ENCODE data around the gene NRIP3.

NRIP3 gene

GRCh38 chr11:9003573-9004182, at the start of gene NRIP3:
TSS of gene NRIP3 (minus strand) at chr11:9004001. CDS start at chr11:9003935, 66 bp downstream.
- peak; percentile 75 for DNase-seq

- DNase-seq: no peak
These were observed 48.5 kb upstream of the NRIP3 start for GRCh38 chr11:9052316-9052715.

- DNase-seq: no peak
These were observed 46.2 kb upstream of the NRIP3 start for GRCh38 chr11:9049959-9050358.

GRCh38 chr11:9047964-9048523, 44.2 kb upstream of the NRIP3 start:
- no peak for DNase-seq

GRCh38 chr11:9046481-9046880, 42.7 kb upstream of the NRIP3 start:
- DNase-seq: no peak

GRCh38 chr11:9042488-9042887, 38.7 kb upstream of the NRIP3 start:
- no peak for DNase-seq

- DNase-seq: no peak
These were observed 37.9 kb upstream of the NRIP3 start for GRCh38 chr11:9041747-9042146.

- DNase-seq: no peak
These were observed 36.6 kb upstream of the NRIP3 start for GRCh38 chr11:9040410-9040809.

GRCh38 chr11:9039863-9040262, 36.1 kb upstream of the NRIP3 start:
- DNase-seq: no peak

- DNase-seq: peak; percentile 5
These were observed 35.4 kb upstream of the NRIP3 start for GRCh38 chr11:9039198-9039597.

GRCh38 chr11:9038541-9038940, 34.7 kb upstream of the NRIP3 start:
- DNase-seq: no peak

GRCh38 chr11:9037963-9038362, 34.2 kb upstream of the NRIP3 start:
- no peak for DNase-seq

- DNase-seq: no peak
These were observed 33.4 kb upstream of the NRIP3 start for GRCh38 chr11:9037046-9037780.

- no peak for DNase-seq
These were observed 26.8 kb upstream of the NRIP3 start for GRCh38 chr11:9030601-9031000.

- DNase-seq: no peak
These were observed 25.6 kb upstream of the NRIP3 start for GRCh38 chr11:9029422-9029821.

- DNase-seq: no peak
These were observed 24.8 kb upstream of the NRIP3 start for GRCh38 chr11:9028581-9028980.

GRCh38 chr11:9025101-9025850, 21.5 kb upstream of the NRIP3 start:
- no peak for DNase-seq

- DNase-seq: no peak
These were observed 19.3 kb upstream of the NRIP3 start for GRCh38 chr11:9022961-9023680.

GRCh38 chr11:9020916-9021315, 17.1 kb upstream of the NRIP3 start:
- DNase-seq: no peak

- DNase-seq: no peak
These were observed 16.1 kb upstream of the NRIP3 start for GRCh38 chr11:9019861-9020260.

- DNase-seq: no peak
These were observed 14.0 kb upstream of the NRIP3 start for GRCh38 chr11:9017773-9018172.

- DNase-seq: no peak
These were observed 13.3 kb upstream of the NRIP3 start for GRCh38 chr11:9016916-9017642.

Data from activated CD4-positive, alpha-beta T cell treated with anti-CD3 and anti-CD28 coated beads for 48 hours (primary cell).